ENCODE measurements around the gene SECISBP2. TPM values are rescaled to one million over a fixed set of nuclear protein-coding genes. Genes with fewer than 3 reads are reported as not detected.

Gene SECISBP2
- total and polyA plus RNA-seq, 9 donors = 31.2 to 87.6 (median 51.1) TPM

DNA sequence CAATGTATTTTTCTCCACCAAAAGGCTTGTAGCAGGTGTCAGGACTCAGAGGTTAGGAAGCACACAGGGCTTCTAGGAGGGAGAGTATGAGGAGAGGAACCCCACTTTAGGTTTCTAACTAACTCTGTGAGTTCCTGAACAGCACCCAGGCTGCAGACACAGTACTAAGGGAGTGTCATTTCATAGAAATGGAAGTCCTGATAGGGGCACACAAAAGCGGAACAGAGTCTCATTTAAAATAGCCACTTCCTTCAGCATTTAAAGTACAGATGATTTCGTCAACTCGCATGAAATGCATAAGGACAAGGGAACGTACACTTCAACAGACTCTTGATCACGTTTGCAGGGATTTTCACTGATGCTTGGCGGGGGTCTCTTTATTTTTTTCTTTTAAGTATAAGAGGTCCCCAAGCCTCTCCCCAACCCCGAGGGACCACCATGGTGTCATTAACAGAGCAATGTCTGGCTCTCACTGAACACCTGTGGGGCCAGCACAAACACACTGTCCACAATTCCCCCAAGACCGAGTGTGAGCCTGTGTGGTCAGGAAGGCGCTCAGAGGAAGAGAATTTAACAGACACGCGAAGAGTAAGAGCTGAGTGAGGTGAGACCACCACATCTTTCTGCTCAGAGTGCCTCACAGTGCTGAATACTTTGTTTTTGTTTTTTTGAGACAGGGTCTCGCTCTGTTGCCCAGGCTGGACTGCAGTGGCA lies 82.3 kb downstream of the SECISBP2 start:
- DNase-seq = no peak
- Histone ChIP-seq H3K36me3 (no peaks in the 10 kb centered on the region), H3K27me3 (no peaks in the 10 kb centered on the region), H3K4me3 (no peak overlapping the region), H3K9me3 (no peaks in the 10 kb centered on the region), H3K4me1 (ENCODE audit: insufficient read depth) (no peaks in the 10 kb centered on the region), H3K27ac (no peak overlapping the region)
- TF ChIP-seq, protein P1, sequence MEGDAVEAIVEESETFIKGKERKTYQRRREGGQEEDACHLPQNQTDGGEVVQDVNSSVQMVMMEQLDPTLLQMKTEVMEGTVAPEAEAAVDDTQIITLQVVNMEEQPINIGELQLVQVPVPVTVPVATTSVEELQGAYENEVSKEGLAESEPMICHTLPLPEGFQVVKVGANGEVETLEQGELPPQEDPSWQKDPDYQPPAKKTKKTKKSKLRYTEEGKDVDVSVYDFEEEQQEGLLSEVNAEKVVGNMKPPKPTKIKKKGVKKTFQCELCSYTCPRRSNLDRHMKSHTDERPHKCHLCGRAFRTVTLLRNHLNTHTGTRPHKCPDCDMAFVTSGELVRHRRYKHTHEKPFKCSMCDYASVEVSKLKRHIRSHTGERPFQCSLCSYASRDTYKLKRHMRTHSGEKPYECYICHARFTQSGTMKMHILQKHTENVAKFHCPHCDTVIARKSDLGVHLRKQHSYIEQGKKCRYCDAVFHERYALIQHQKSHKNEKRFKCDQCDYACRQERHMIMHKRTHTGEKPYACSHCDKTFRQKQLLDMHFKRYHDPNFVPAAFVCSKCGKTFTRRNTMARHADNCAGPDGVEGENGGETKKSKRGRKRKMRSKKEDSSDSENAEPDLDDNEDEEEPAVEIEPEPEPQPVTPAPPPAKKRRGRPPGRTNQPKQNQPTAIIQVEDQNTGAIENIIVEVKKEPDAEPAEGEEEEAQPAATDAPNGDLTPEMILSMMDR (IDR thresholded peaks at IDR 0.05) = no peak
- TF ChIP-seq POLR2A (IDR thresholded peaks at IDR 0.05) (no peak), EP300 (IDR thresholded peaks at IDR 0.05) (no peak)
- WGBS, 3 donors = 88 to 94% (median 90%) methylated on average over 12 of the region's 12 CpGs
- intact Hi-C loops (cut with DNase I) = no loop called here

DNA sequence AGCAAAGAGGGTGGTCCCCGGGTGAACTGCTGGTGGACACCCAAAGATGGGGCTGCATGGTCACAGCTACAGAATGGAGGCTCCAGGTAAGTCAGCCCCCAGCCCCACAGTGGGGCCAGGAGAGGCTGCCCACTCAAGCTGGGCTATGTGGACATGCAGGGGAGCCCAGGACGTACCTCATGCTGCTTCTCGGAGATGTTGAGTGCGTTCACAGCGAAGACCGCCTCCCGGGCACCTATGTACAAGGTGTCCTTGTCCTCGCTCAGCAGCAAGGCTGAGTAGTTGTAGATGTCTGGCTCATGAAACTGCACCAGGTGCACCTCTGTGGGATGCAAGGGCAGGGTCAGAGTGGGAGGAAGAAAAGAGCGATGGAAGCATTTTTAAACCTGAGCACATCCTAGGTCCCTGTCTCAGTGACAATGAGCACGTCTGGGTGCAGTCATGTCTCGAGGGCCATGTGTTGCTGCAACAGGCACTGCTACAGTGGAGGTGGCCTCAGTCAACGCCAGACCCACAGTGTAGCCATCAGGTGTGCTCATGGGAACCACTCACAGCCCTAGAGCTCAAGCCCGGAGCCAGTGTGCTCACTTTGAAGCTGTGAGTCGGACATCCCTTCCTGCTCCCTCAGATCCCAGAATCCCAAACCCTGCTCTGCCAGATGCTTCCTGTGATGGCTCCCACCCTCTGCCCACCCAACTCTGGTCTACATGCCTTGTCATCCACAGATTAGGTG lies 84.6 kb downstream of the SECISBP2 start:
- intact Hi-C loops (cut with DNase I) = no loop called here
- no peak overlapping the region for H3K4me3 ChIP-seq
- H3K27ac ChIP-seq = no peak overlapping the region
- H3K27me3 ChIP-seq = no peaks in the 10 kb centered on the region
- no peak for TF ChIP-seq EP300 (IDR thresholded peaks at IDR 0.05)
- TF ChIP-seq, protein P1 (IDR thresholded peaks at IDR 0.05) = no peak
- TF ChIP-seq POLR2A (IDR thresholded peaks at IDR 0.05) = no peak
- no peak for DNase-seq
- 88 to 94% (median 89%) methylated on average over 14 of the region's 14 CpGs for WGBS, 3 donors
- H3K36me3 ChIP-seq = no peaks in the 10 kb centered on the region
- H3K4me1 ChIP-seq (ENCODE audit: insufficient read depth) = no peaks in the 10 kb centered on the region
- H3K9me3 ChIP-seq = no peaks in the 10 kb centered on the region

- Histone ChIP-seq H3K9me3 (no peaks in the 10 kb centered on the region), H3K36me3 (no peaks in the 10 kb centered on the region), H3K27ac (no peak overlapping the region), H3K4me3 (no peak overlapping the region), H3K4me1 (ENCODE audit: insufficient read depth) (no peaks in the 10 kb centered on the region), H3K27me3 (no peaks in the 10 kb centered on the region)
- TF ChIP-seq POLR2A (IDR thresholded peaks at IDR 0.05) (no peak), EP300 (IDR thresholded peaks at IDR 0.05) (no peak)
- TF ChIP-seq, protein P1 (IDR thresholded peaks at IDR 0.05) = no peak
- intact Hi-C loops (cut with DNase I) = no loop called here
- 85 to 93% (median 91%) methylated on average over 11 of the region's 11 CpGs for WGBS, 3 donors
- DNase-seq = no peak
Measured at GRCh38 chr9:89404074-89404473, 85.8 kb downstream of the SECISBP2 start.

GRCh38 chr9:89405826-89406225 lies 87.5 kb downstream of the SECISBP2 start:
- 64 to 81% (median 80%) methylated on average over 11 of the region's 11 CpGs for WGBS, 3 donors
- DNase-seq = no peak
- Histone ChIP-seq H3K36me3 (no peaks in the 10 kb centered on the region), H3K9me3 (no peaks in the 10 kb centered on the region), H3K4me1 (ENCODE audit: insufficient read depth) (no peaks in the 10 kb centered on the region), H3K27me3 (no peaks in the 10 kb centered on the region), H3K27ac (no peak overlapping the region), H3K4me3 (no peak overlapping the region)
- no peak for TF ChIP-seq POLR2A (IDR thresholded peaks at IDR 0.05)
- TF ChIP-seq, protein P1 (IDR thresholded peaks at IDR 0.05) = no peak
- TF ChIP-seq EP300 (IDR thresholded peaks at IDR 0.05) = no peak
- intact Hi-C loops (cut with DNase I) = no loop called here

Data from ovary (tissue), 9 donors.